Activated CD4-positive, alpha-beta memory T cell treated with anti-CD3 and anti-CD28 coated beads for 36 hours (primary cell): ENCODE data around the gene KRT78. TPM values are rescaled to one million over a fixed set of nuclear protein-coding genes. Genes with fewer than 3 reads are reported as not detected.
A peak's percentile ranks its signal among the peaks of the same experiment; 100 is the strongest.
"Not testable (repeated sequence)": the region's sequence is repeated elsewhere in the genome, so short reads cannot be mapped to it uniquely, and the experiment has no call there.

ENCODE experiments used
- CTCF ChIA-PET: fragments of 350-600 bp; sonication (Branson Sonifier 250); formaldehyde crosslinking; loops from one replicate; lab custom pipeline; 2021; ENCODE audit warnings: antibody characterized with exemption, inconsistent platforms; lab: Charles Lee
- POLR2A ChIA-PET: fragments of 350-600 bp; sonication (Branson Sonifier 250); formaldehyde crosslinking; loops from one replicate; lab custom pipeline; 2021; ENCODE audit warnings: antibody characterized with exemption; lab: Charles Lee
- DNase-seq: peaks from one replicate; pipeline ENCODE4 v3.0.0-alpha.2; 2020
- H3K27ac Mint-ChIP-seq: one replicate; pipeline ENCODE4 v1.8.0; 2021; ENCODE audit warnings: mixed read lengths
- H3K27me3 Mint-ChIP-seq: one replicate; pipeline ENCODE4 v1.8.0; 2021; ENCODE audit warnings: mixed read lengths
- H3K36me3 Mint-ChIP-seq: one replicate; pipeline ENCODE4 v1.8.0; 2021; ENCODE audit warnings: mixed read lengths
- H3K4me1 Mint-ChIP-seq: one replicate; pipeline ENCODE4 v1.8.0; 2021; ENCODE audit warnings: low read depth, mixed read lengths
- H3K4me3 Mint-ChIP-seq: one replicate; pipeline ENCODE4 v1.8.0; 2021; ENCODE audit warnings: mild to moderate bottlenecking, mixed read lengths
- H3K9me3 Mint-ChIP-seq: one replicate; pipeline ENCODE4 v1.8.0; 2021; ENCODE audit warnings: mixed read lengths
- intact Hi-C: fragments of 100-400 bp; cut with micrococcal nuclease; formaldehyde crosslinking; loops from one replicate; pipeline ENCODE4 v1.15.1; 2023
- total RNA-seq, 2 experiments: library from RNA; stranded (reverse); gene quantifications; one replicate each; pipeline ENCODE4 v1.2.3, GENCODE V29; 2021

Gene KRT78
- total RNA-seq, 2 experiments from 2014 or later = not detected

DNA sequence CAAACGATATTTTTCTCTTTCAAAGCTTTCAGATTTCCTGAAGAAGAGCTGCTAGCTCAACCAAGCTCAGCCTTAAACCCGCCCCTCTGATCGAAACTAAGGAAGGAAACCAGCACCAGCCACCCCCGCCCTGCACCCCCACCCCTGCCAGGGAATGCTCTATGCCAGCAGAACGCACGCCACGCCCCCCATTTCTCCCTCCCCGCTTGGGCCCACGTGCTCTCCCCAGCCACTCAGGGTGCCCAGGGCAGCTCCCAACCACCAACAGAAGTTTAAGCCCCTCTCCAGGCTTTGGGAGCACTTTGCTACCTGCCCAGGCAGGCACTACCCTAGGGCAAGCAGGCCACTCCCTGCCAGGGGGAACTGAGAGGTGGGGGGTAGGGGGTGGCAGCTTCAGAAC, 18.8 kb upstream of the KRT78 start:
- intact Hi-C loops = no loop called here
- Mint-ChIP-seq H3K27me3 (no peaks in the 10 kb centered on the region), H3K9me3 (no peaks in the 10 kb centered on the region), H3K27ac (no peak overlapping the region), H3K4me3 (no peak overlapping the region), H3K36me3 (no peaks in the 10 kb centered on the region), H3K4me1 (peaks cover 16% of the 10 kb centered on the region)
- DNase-seq = peak; percentile 31
- ChIA-PET CTCF (interaction anchor here (0.6 to 9.1 kb wide), 5 partner anchors 12 to 506 kb away, joined by 3 to 127 read pairs (median 4); no protein-coding TSS in a partner anchor), POLR2A (no interaction called here)

DNA sequence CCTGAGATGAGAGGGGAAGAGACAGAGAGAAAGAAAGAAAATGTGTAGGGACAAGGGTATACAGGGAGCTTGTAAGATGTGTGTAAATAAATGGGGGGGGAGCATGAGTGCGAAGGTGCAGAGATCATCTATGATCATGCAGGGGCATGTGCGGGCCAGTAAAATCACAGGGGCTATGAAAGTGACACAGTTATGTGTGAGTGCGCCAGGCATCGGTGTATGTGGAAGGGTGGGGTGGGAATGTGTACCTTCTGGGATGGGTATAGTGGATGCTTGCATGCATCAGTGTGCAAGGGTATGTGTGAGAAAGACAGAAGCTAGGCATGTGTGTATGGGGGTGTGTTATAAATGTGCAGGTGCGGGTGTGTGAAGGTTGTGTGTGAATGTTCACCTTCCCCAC, 18.4 kb upstream of the KRT78 start:
- DNase-seq = no peak
- intact Hi-C loops = no loop called here
- Mint-ChIP-seq H3K4me1 (peaks cover 16% of the 10 kb centered on the region), H3K36me3 (no peaks in the 10 kb centered on the region), H3K4me3 (no peak overlapping the region), H3K9me3 (no peaks in the 10 kb centered on the region), H3K27me3 (no peaks in the 10 kb centered on the region), H3K27ac (no peak overlapping the region)
- ChIA-PET POLR2A (no interaction called here), CTCF (interaction anchor here (1.0 to 9.1 kb wide), 5 partner anchors 11 to 505 kb away, joined by 3 to 127 read pairs (median 4); no protein-coding TSS in a partner anchor)

DNA sequence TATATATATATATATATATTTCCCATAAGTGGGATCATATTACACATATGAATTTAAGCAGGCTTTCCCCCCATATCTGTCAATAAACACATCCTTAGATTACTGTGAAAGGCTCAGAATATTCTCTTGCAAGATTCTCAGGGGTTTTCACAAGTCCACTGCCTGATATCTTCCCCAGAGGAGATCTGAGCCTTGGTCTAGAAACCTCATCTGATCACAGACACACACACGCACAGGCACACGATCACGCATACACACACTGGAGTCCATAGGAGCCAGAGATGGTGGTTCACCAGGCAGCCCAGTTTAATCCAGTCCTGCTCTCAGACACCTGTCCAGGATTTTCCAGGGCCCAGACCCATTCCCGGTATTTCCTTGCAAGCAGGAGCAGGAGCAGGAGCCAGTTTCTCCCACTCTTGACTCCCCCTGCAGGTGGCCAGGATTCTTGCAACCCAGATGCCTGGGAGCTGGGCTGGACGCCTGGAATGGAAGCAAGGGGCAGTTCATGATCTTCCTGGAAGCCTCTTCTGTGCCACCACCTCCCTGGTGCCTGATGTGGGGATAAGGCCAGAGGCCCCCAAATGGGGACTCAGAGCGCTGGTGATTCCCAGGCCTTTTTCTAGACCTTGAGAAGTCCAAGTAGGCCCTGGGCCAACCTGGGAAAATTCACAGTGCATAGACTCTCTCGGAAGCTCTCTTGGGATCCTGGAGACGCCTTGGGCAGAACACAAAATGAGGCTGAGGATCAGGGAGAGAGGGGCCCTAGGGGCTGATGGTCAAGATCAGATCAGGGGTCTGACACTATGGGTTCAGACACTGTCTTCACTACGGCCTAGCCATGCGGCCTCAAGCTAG, 16.5 kb upstream of the KRT78 start:
- intact Hi-C loops = no loop called here
- Mint-ChIP-seq H3K27ac (no peak overlapping the region), H3K36me3 (no peaks in the 10 kb centered on the region), H3K4me1 (peaks cover 12% of the 10 kb centered on the region), H3K27me3 (no peaks in the 10 kb centered on the region), H3K9me3 (no peaks in the 10 kb centered on the region), H3K4me3 (no peak overlapping the region)
- peak; percentile 39 for DNase-seq
- ChIA-PET POLR2A (no interaction called here), CTCF (interaction anchor here (0.8 to 9.1 kb wide), 14 partner anchors 9 to 884 kb away, joined by 3 to 127 read pairs (median 3); no protein-coding TSS in a partner anchor)

DNA sequence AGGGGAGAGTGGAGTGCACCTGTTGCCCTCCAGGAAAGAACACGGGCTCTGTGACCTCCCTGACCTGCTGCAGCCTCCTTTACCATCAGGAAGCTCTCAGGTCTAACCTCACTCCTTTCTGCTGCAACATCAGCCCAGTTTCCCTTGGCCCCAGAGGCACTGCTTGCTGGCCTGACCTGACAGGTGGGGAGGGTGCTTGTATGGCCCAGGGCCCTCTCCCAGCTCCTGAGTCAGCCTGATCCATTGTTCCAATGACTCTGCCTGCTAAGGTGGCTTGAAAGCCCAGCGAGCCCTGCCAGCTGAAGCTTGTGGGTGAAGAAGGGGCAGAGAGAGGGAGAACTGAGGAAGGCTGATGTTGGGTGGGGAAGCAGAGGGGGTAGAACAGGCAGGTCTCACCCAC, 13.2 kb upstream of the KRT78 start:
- H3K4me1 Mint-ChIP-seq = peaks cover 2% of the 10 kb centered on the region
- H3K4me3 Mint-ChIP-seq = no peak overlapping the region
- H3K36me3 Mint-ChIP-seq = no peaks in the 10 kb centered on the region
- DNase-seq = no peak
- intact Hi-C loops = no loop called here
- no peak overlapping the region for H3K27ac Mint-ChIP-seq
- H3K9me3 Mint-ChIP-seq = no peaks in the 10 kb centered on the region
- no peaks in the 10 kb centered on the region for H3K27me3 Mint-ChIP-seq
- ChIA-PET POLR2A (no interaction called here), CTCF (interaction anchor here (0.9 to 1.3 kb wide), 3 partner anchors 8 to 22 kb away, joined by 4 to 5 read pairs (median 4); no protein-coding TSS in a partner anchor)

DNA sequence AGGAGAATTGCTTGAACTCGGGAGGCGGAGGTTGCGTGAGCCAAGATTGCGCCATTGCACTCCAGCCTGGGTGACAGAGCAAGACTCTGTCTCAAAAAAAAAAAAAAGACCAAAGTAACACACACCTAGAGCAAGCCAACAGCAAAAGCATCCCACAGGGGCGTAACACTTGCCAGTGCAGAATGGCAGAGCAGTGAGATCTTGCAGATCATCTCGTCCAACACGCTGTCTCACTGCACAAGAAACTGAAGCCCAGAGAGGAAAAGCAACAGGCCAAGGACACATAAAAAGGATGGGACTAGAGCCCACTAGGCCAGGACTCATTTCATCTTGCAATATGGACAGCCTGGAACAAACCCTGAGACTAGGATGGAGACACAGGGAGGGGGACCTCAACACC, 12.7 kb upstream of the KRT78 start:
- no peaks in the 10 kb centered on the region for H3K36me3 Mint-ChIP-seq
- no peaks in the 10 kb centered on the region for H3K27me3 Mint-ChIP-seq
- ChIA-PET POLR2A (no interaction called here), CTCF (interaction anchor here (0.9 to 1.3 kb wide), 3 partner anchors 9 to 23 kb away, joined by 4 to 5 read pairs (median 4); no protein-coding TSS in a partner anchor)
- no peaks in the 10 kb centered on the region for H3K9me3 Mint-ChIP-seq
- H3K4me3 Mint-ChIP-seq = no peak overlapping the region
- intact Hi-C loops = no loop called here
- no peak overlapping the region for H3K27ac Mint-ChIP-seq
- DNase-seq = no peak
- H3K4me1 Mint-ChIP-seq = no peaks in the 10 kb centered on the region

DNA sequence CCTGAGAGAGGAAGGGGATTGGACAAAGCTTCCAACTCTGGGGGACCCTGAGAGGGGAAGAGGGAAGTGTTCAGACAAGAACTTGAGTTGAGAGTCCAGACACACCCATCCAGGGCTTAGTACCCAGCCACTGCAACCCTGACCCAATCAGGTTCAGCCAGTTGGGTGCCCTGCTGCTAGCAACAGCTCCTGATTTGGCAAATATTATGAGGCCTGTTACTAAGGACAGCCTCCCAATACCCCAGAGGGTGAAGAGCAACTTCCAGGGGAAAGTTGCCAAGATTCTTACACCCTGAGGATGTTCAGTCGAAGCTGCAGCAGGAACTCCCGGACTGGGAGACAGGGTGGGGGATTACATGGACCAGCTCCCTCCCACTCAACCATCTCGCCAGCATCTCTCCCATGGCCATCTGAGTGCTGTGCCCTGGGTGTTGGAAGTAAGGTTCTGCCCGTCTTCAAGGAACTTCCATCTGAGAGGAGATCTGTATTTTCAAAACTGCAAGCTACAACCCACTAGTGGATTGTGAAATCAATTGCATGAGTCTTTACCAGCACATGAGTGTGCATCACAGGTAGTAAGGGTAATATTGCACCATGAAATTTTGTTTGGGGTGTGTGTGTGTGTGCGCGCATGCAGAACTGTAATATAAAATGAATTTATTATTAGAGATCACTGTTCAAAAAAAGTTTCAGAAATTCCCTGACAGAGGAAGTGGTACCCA, 11.5 kb upstream of the KRT78 start:
- Mint-ChIP-seq H3K4me1 (no peaks in the 10 kb centered on the region), H3K27ac (no peak overlapping the region), H3K36me3 (no peaks in the 10 kb centered on the region), H3K4me3 (no peak overlapping the region), H3K9me3 (no peaks in the 10 kb centered on the region), H3K27me3 (peaks cover 2% of the 10 kb centered on the region)
- ChIA-PET POLR2A (no interaction called here), CTCF (interaction anchor here (0.7 to 1.7 kb wide), 3 partner anchors 20 to 645 kb away, joined by 3 to 6 read pairs (median 5); no protein-coding TSS in a partner anchor)
- DNase-seq = no peak
- intact Hi-C loops = no loop called here

DNA sequence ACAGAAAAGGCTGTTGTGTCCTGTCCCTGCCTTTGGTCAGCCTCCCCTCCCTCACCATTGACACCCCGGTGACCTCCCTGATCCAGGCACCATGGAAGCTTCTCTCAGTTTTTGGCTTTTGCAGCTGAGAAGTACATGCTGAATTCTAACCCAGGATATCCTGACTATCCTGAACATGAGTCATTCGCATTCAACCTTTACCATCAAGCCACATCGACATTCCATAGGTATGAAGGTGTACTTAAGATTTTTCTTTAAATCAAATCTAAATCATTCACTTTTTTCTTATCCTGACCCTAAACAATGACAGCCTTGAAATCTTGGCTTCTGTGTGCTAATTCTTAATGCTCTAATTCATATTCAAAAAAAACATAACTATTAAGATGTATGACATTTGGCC, 8.7 kb upstream of the KRT78 start:
- H3K4me3 Mint-ChIP-seq = no peak overlapping the region
- no peaks in the 10 kb centered on the region for H3K36me3 Mint-ChIP-seq
- no peak overlapping the region for H3K27ac Mint-ChIP-seq
- intact Hi-C loops = no loop called here
- ChIA-PET CTCF (no interaction called here), POLR2A (no interaction called here)
- no peak for DNase-seq
- H3K4me1 Mint-ChIP-seq = no peaks in the 10 kb centered on the region
- no peaks in the 10 kb centered on the region for H3K9me3 Mint-ChIP-seq
- H3K27me3 Mint-ChIP-seq = peaks cover 4% of the 10 kb centered on the region

DNA sequence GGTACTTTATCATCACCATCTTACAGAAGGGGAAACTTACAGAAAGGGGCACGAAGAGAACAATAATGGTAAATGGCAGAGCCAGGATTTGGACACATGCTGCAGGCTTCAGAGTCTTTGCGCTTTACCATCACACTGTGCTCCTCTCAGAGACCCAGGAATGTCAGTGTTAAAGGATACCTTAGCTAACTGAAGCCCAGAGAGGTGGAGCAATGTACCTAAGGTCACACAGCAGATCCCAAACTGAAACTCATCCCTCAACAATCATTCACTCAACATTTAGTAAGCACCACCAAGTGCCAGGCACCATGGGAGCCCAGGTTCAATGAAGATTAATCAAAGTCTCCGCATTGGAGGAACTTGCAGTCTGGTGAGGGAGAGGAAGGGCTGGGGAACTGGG, 8.0 kb upstream of the KRT78 start:
- Mint-ChIP-seq H3K4me1 (no peaks in the 10 kb centered on the region), H3K27me3 (peaks cover 4% of the 10 kb centered on the region), H3K9me3 (no peaks in the 10 kb centered on the region), H3K4me3 (no peak overlapping the region), H3K27ac (no peak overlapping the region), H3K36me3 (no peaks in the 10 kb centered on the region)
- CTCF ChIA-PET = interaction anchor here (0.9 to 1.3 kb wide), 4 partner anchors 9 to 29 kb away, joined by 3 to 5 read pairs (median 4); no protein-coding TSS in a partner anchor
- POLR2A ChIA-PET = no interaction called here
- no peak for DNase-seq
- intact Hi-C loops = no loop called here

DNA sequence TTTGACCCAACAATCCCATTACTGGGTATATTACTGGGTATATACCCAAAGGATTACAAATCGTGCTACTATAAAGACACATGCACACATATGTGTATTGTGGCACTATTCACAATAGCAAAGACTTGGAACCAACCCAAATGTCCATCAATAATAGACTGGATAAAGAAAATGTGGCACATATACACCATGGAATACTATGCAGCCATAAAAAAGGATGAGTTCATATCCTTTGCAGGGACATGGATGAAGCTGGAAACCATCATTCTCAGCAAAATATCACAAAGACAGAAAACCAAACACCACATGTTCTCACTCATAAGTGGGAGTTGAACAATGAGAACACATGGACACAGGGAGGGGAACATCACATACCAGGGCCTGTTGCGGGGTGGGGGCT, 7.3 kb upstream of the KRT78 start:
- intact Hi-C loops, DNase-seq, POLR2A ChIA-PET, H3K36me3 Mint-ChIP-seq, H3K27me3 Mint-ChIP-seq, H3K9me3 Mint-ChIP-seq, H3K4me1 Mint-ChIP-seq, H3K4me3 Mint-ChIP-seq, H3K27ac Mint-ChIP-seq: not testable (repeated sequence)
- CTCF ChIA-PET = interaction anchor here (1.0 to 1.3 kb wide), 3 partner anchors 10 to 24 kb away, joined by 3 to 4 read pairs (median 3); no protein-coding TSS in a partner anchor

DNA sequence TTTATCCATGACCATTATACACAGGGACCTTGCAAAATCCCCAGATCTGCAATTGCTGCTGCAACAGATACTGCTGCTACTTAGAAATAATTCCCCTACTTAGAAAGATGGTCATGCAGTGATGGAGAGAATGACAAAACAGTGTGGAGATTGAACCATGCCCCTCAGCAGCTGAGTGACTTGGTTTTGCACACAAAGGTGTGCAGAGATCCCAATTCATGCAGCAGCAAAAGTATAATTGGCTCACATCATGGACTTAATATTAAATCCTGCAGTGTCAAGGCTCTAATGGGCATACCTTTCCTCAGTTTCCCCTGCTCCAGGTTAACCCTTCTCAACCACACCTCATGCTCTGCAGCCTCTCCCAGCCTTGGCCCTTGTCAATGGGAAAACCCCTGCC, 3.0 kb upstream of the KRT78 start:
- CTCF ChIA-PET = interaction anchor here (0.6 to 1.8 kb wide), 2 partner anchors 28 to 1898 kb away, joined by 3 read pairs; no protein-coding TSS in a partner anchor
- H3K27ac Mint-ChIP-seq = no peak overlapping the region

DNA sequence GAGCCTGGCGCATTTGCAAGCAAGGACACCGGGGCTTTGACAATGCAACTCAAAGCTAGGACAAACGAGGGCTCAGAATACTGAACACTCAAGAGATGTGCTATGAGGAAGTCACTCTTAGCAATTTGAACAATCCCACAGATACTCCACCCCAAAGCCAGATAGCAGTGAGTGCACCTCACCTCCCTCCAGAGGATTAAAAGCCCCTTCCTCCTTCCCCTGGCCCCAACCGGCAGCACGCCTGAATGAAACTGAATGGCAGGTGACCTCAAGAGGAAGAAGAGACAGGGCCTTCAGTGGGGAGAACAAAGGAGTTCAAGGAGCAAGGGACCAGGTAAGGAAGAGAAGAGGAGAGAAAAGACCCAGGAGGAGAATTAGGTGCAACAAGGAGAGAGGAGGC, 1.9 kb upstream of the KRT78 start:
- CTCF ChIA-PET = interaction anchor here (1.8 kb wide), 1 partner anchor 29 kb away, joined by 3 read pairs; no protein-coding TSS in a partner anchor
- POLR2A ChIA-PET = no interaction called here
- no peaks in the 10 kb centered on the region for H3K36me3 Mint-ChIP-seq
- peaks cover 12% of the 10 kb centered on the region for H3K27me3 Mint-ChIP-seq
- H3K9me3 Mint-ChIP-seq = no peaks in the 10 kb centered on the region
- no peaks in the 10 kb centered on the region for H3K4me1 Mint-ChIP-seq
- DNase-seq = no peak
- intact Hi-C loops = no loop called here
- no peak overlapping the region for H3K4me3 Mint-ChIP-seq
- no peak overlapping the region for H3K27ac Mint-ChIP-seq

More for the DNA sequence above, 3.0 kb upstream of the KRT78 start:
- intact Hi-C loops = no loop called here
- H3K27me3 Mint-ChIP-seq = peaks cover 12% of the 10 kb centered on the region
- DNase-seq = no peak
- no peaks in the 10 kb centered on the region for H3K36me3 Mint-ChIP-seq
- POLR2A ChIA-PET = no interaction called here
- H3K4me3 Mint-ChIP-seq = no peak overlapping the region
- H3K9me3 Mint-ChIP-seq = no peaks in the 10 kb centered on the region
- no peaks in the 10 kb centered on the region for H3K4me1 Mint-ChIP-seq

DNA sequence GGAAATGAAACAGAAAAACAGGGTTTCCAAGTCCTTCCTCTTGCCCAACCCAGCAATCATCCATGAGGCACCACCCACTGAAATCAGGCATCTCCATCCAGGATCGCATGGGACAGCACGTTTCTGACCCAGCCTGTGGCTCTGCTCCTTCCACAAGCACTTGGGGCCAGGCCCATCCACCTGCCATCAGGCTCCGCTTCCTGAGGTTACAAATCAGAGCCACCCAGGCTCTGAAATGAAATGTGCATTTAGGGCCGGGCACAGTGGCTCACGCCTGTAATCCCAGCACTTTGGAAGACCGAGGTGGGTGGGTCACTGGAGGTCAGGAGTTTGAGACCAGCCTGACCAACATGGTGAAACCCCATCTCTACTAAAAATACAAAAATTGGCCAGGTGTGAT, 717 bp upstream of the KRT78 start:
- Mint-ChIP-seq H3K27me3 (peaks cover 11% of the 10 kb centered on the region), H3K4me3 (no peak overlapping the region), H3K36me3 (no peaks in the 10 kb centered on the region), H3K27ac (no peak overlapping the region), H3K4me1 (no peaks in the 10 kb centered on the region), H3K9me3 (no peaks in the 10 kb centered on the region)
- ChIA-PET POLR2A (no interaction called here), CTCF (no interaction called here)
- no peak for DNase-seq
- intact Hi-C loops = no loop called here
